ENCODE results near the gene RNU1-4. TPM values are rescaled to one million over a fixed set of nuclear protein-coding genes. Genes with fewer than 3 reads are reported as not detected.
"Not testable (repeated sequence)": the region's sequence is repeated elsewhere in the genome, so short reads cannot be mapped to it uniquely, and the experiment has no call there.

The RNU1-4 gene
- polyA plus RNA-seq, 1 donor (not counting 4 experiments of a cell fraction or from before 2014, with no cell fraction given) = 67.0 TPM

DNA sequence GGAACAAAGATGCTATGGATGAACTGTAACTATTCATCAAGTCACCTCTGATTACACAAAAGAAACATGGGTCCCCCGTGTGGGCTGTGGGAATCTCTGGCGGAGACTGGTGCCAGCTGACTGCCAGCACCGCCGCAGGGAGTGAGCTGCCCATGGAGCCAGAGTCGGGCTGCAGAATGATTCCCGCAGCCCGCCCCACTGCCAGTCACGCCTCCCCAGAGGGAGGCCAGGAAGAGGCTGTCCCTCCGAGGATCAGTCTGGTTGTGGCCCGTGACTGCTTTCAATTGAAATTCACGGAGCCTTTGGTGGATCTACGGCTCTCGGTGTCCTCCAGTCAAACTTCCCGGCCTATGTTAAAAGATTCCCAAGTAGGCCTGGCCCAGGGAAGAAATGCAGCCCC is 27.7 kb upstream of the RNU1-4 start:
- H3K27ac ChIP-seq (ENCODE audit: control insufficient read depth, insufficient read depth, low read length); H3K36me3 ChIP-seq (ENCODE audit: control insufficient read depth in 2 of 2, extremely low read depth in 1 of 2, insufficient read depth in 2 of 2, low read length in 2 of 2); H3K4me1 ChIP-seq (ENCODE audit: control insufficient read depth, extremely low read depth, insufficient read depth, low read length); H3K4me3 ChIP-seq (ENCODE audit: control insufficient read depth in 2 of 3, extremely low read depth in 1 of 3, insufficient read depth in 2 of 3, low read depth in 1 of 3, low read length in 3 of 3); DNase-seq (ENCODE audit: low read depth, low spot score); H3K79me2 ChIP-seq (ENCODE audit: control insufficient read depth, insufficient read depth, low read length); dilution Hi-C loops (cut with MboI; ENCODE audit: extremely low pct_ligation_motif_present, low sequenced_read_pairs); H3K4me2 ChIP-seq (ENCODE audit: control insufficient read depth, extremely low read depth, insufficient read depth, low read depth, low read length); FAIRE-seq; H2AFZ ChIP-seq (ENCODE audit: control insufficient read depth, low read length); H4K20me1 ChIP-seq (ENCODE audit: control insufficient read depth, extremely low read depth, insufficient read depth, low read length); H3K9me1 ChIP-seq (ENCODE audit: control insufficient read depth, extremely low read depth, insufficient read depth, low read length); H3K9ac ChIP-seq (ENCODE audit: control insufficient read depth, extremely low read depth, insufficient read depth, low read length); H3K9me3 ChIP-seq (ENCODE audit: control insufficient read depth, low read depth, low read length): not testable (repeated sequence)
- peaks cover 11% of the 10 kb centered on the region for H3K27me3 ChIP-seq (ENCODE audit: control insufficient read depth, extremely low read depth, insufficient read depth, low read length)

DNA sequence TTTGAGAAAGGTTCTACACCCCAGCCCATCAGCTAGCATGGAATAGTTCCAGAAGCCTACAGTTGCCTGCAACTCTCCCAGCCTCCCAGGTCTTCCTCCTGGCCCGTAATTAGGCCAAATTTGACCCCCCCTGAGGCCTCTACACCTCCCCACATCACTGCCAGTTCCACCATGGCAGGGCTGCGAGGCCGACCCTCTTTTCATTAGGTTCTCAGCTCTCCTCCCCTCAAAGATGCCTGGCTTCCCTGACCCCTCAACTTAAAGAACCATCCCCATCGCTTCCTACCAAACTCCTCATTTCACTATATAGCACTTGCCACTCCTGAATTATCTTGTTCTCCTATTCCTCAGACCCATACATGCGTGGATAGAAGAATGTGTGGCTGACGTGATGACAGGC is 27.3 kb upstream of the RNU1-4 start:
- DNase-seq (ENCODE audit: low read depth, low spot score); H3K9me3 ChIP-seq (ENCODE audit: control insufficient read depth, low read depth, low read length); dilution Hi-C loops (cut with MboI; ENCODE audit: extremely low pct_ligation_motif_present, low sequenced_read_pairs); H3K4me2 ChIP-seq (ENCODE audit: control insufficient read depth, extremely low read depth, insufficient read depth, low read depth, low read length); H4K20me1 ChIP-seq (ENCODE audit: control insufficient read depth, extremely low read depth, insufficient read depth, low read length); H2AFZ ChIP-seq (ENCODE audit: control insufficient read depth, low read length); H3K4me3 ChIP-seq (ENCODE audit: control insufficient read depth in 2 of 3, extremely low read depth in 1 of 3, insufficient read depth in 2 of 3, low read depth in 1 of 3, low read length in 3 of 3); H3K27ac ChIP-seq (ENCODE audit: control insufficient read depth, insufficient read depth, low read length); FAIRE-seq; H3K9ac ChIP-seq (ENCODE audit: control insufficient read depth, extremely low read depth, insufficient read depth, low read length); H3K36me3 ChIP-seq (ENCODE audit: control insufficient read depth in 2 of 2, extremely low read depth in 1 of 2, insufficient read depth in 2 of 2, low read length in 2 of 2); H3K79me2 ChIP-seq (ENCODE audit: control insufficient read depth, insufficient read depth, low read length); H3K9me1 ChIP-seq (ENCODE audit: control insufficient read depth, extremely low read depth, insufficient read depth, low read length); H3K4me1 ChIP-seq (ENCODE audit: control insufficient read depth, extremely low read depth, insufficient read depth, low read length): not testable (repeated sequence)
- peaks cover 14% of the 10 kb centered on the region for H3K27me3 ChIP-seq (ENCODE audit: control insufficient read depth, extremely low read depth, insufficient read depth, low read length)

DNA sequence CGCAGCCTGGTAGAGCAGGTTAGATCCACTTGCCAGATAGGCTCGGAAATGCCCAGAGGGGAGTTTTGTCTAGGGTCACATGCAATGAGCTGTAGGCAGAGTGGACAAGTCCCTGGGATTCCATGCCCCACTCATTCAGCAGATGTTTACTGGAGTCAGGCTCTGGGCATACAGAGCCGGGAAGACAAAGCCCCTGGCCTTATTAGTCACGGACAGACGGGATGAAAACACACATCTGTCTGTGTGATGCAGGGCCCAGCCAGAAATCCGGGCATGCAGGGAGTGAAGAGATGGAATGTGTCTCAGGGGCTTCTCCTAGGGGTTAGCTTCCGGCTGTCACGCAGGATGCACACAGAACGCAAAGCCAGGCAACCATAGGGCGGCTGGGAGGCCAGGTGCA is 26.8 kb upstream of the RNU1-4 start:
- H3K27me3 ChIP-seq (ENCODE audit: control insufficient read depth, extremely low read depth, insufficient read depth, low read length) = peaks cover 16% of the 10 kb centered on the region
- H3K9me3 ChIP-seq (ENCODE audit: control insufficient read depth, low read depth, low read length); H3K4me1 ChIP-seq (ENCODE audit: control insufficient read depth, extremely low read depth, insufficient read depth, low read length); H3K36me3 ChIP-seq (ENCODE audit: control insufficient read depth in 2 of 2, extremely low read depth in 1 of 2, insufficient read depth in 2 of 2, low read length in 2 of 2); H3K27ac ChIP-seq (ENCODE audit: control insufficient read depth, insufficient read depth, low read length); dilution Hi-C loops (cut with MboI; ENCODE audit: extremely low pct_ligation_motif_present, low sequenced_read_pairs); H2AFZ ChIP-seq (ENCODE audit: control insufficient read depth, low read length); H3K4me3 ChIP-seq (ENCODE audit: control insufficient read depth in 2 of 3, extremely low read depth in 1 of 3, insufficient read depth in 2 of 3, low read depth in 1 of 3, low read length in 3 of 3); H4K20me1 ChIP-seq (ENCODE audit: control insufficient read depth, extremely low read depth, insufficient read depth, low read length); H3K4me2 ChIP-seq (ENCODE audit: control insufficient read depth, extremely low read depth, insufficient read depth, low read depth, low read length); FAIRE-seq; H3K79me2 ChIP-seq (ENCODE audit: control insufficient read depth, insufficient read depth, low read length); H3K9ac ChIP-seq (ENCODE audit: control insufficient read depth, extremely low read depth, insufficient read depth, low read length); DNase-seq (ENCODE audit: low read depth, low spot score); H3K9me1 ChIP-seq (ENCODE audit: control insufficient read depth, extremely low read depth, insufficient read depth, low read length): not testable (repeated sequence)

Data from keratinocyte (primary cell).